ENCODE data around the gene CAMSAP2.

- TF ChIP-seq CTCF (IDR thresholded peaks at IDR 0.05; ENCODE audit: insufficient read depth, low read length, poor library complexity, severe bottlenecking) = no peak
- no peak for TF ChIP-seq EZH2phosphoT487 (conservative IDR thresholded peaks at IDR 0.05; ENCODE audit: low read length)
Observed at GRCh38 chr1:200885623-200886402, 147.1 kb downstream of the CAMSAP2 start.

Measured in SU-DHL-6 (cell line).